Suprapubic skin (tissue), 4 donors: ENCODE data around the gene RPH3AL.

Source experiments
- EP300 ChIP-seq: sonication (generic); formaldehyde crosslinking; IDR thresholded peaks from one replicate; pipeline ENCODE4 v1.6.1; 2017; ENCODE audit warnings: antibody characterized with exemption
- POLR2A ChIP-seq, 2 donors: fragments of 450-650 bp; IDR thresholded peaks; one replicate each; pipeline ENCODE4 v1.6.1; 2017; ENCODE audit warnings: antibody characterized with exemption in 2 of 2, mild to moderate bottlenecking in 2 of 2, moderate library complexity in 2 of 2
- POLR2AphosphoS5 ChIP-seq, 3 donors: sonication (generic); formaldehyde crosslinking; IDR thresholded peaks; one replicate each; pipeline ENCODE4 v1.6.1; 2017; ENCODE audit warnings: antibody characterized with exemption in 3 of 3
- TF ChIP-seq, protein P1 (sequence below), 2 donors: fragments of 200-600 bp in 1 of 2; fragments of 450-650 bp in 1 of 2; sonication (generic) in 1 of 2; IDR thresholded peaks; one replicate each; pipeline ENCODE4 v1.5.1; 2016 to 2019; ENCODE audit warnings: antibody characterized with exemption in 2 of 2, mild to moderate bottlenecking in 1 of 2, moderate library complexity in 1 of 2

DNA sequence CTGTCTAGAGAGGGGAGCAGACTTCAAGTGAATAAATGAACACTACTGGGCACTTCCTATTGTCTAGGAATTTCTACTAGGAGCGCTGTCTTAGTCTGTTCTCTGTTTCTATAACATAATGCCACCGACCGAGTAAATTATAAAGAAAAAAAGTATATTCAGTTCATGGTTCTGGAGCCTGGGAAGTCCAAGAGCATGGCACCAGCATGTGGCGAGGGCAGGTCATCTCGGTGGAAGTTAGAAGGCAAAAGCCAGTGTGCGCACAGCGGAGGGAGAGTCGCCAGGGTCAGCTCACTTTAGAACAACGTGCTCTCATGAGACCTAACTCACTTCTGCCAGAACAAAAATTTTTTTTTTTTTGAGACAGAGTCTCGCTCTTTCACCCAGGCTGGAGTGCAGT lies 35.5 kb upstream of the RPH3AL start:
- TF ChIP-seq, protein P1, sequence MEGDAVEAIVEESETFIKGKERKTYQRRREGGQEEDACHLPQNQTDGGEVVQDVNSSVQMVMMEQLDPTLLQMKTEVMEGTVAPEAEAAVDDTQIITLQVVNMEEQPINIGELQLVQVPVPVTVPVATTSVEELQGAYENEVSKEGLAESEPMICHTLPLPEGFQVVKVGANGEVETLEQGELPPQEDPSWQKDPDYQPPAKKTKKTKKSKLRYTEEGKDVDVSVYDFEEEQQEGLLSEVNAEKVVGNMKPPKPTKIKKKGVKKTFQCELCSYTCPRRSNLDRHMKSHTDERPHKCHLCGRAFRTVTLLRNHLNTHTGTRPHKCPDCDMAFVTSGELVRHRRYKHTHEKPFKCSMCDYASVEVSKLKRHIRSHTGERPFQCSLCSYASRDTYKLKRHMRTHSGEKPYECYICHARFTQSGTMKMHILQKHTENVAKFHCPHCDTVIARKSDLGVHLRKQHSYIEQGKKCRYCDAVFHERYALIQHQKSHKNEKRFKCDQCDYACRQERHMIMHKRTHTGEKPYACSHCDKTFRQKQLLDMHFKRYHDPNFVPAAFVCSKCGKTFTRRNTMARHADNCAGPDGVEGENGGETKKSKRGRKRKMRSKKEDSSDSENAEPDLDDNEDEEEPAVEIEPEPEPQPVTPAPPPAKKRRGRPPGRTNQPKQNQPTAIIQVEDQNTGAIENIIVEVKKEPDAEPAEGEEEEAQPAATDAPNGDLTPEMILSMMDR (IDR thresholded peaks at IDR 0.05), result no peak
- TF ChIP-seq POLR2AphosphoS5 (IDR thresholded peaks at IDR 0.05) (no peak), EP300 (no peak), POLR2A (IDR thresholded peaks at IDR 0.05) (no peak)
